ENCODE results near the gene RALGPS1. TPM values are rescaled to one million over a fixed set of nuclear protein-coding genes. Genes with fewer than 3 reads are reported as not detected.
A peak's percentile ranks its signal among the peaks of the same experiment; 100 is the strongest.

The RALGPS1 gene
- total RNA-seq, 1 experiment from 2014 or later = 28.5 TPM

DNA sequence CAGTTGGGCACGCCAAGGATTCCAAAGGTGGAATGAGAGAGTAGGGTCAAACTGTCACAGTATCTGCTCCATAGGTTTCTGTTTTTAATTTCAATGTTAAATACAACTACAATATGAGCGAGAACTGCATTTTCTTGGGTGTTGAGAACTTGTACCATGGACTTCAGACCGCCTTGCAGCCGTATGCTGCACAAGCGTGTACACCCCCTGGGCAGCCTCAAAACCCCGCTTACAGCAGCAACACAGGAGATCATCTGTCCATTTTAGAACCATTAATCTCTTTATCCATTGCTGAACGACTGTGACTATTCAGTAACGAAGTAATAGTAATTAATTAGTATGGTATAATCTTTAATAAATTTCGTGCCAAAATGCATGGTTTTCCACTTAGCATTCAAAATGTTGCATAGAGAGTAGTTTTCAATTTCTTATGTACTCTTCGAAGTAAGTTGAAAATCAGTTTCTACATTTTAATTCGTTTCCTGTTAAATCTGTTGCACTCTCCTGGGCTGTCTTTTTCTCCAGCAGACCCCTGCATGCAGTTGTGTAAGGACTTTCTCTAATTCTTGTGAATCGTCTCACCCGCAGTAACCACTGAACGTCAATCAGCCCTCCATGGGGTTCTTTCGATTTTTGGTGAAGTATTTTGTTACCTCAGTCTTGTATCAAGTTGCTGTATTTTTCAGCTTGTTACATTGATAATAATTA is 308.0 kb downstream of the RALGPS1 start:
- DNase-seq (ENCODE audit: low spot score) (no peak), ATAC-seq (no peak)
- TF ChIP-seq CREM (CRISPR knock-in tag; IDR thresholded peaks at IDR 0.05) (no peak), GABPB1 (CRISPR knock-in tag; IDR thresholded peaks at IDR 0.05) (no peak), ESRRA (CRISPR knock-in tag; IDR thresholded peaks at IDR 0.05; ENCODE audit: borderline replicate concordance) (no peak), FOXP4 (CRISPR knock-in tag; IDR thresholded peaks at IDR 0.05) (no peak), NR1H2 (CRISPR knock-in tag; IDR thresholded peaks at IDR 0.05) (no peak), ERG (CRISPR knock-in tag; IDR thresholded peaks at IDR 0.05) (no peak), ZNF263 (CRISPR knock-in tag; IDR thresholded peaks at IDR 0.05; ENCODE audit: low read depth) (no peak), RELA (CRISPR knock-in tag; IDR thresholded peaks at IDR 0.05; ENCODE audit: borderline replicate concordance) (no peak)
- TF ChIP-seq, protein P1, sequence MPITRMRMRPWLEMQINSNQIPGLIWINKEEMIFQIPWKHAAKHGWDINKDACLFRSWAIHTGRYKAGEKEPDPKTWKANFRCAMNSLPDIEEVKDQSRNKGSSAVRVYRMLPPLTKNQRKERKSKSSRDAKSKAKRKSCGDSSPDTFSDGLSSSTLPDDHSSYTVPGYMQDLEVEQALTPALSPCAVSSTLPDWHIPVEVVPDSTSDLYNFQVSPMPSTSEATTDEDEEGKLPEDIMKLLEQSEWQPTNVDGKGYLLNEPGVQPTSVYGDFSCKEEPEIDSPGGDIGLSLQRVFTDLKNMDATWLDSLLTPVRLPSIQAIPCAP (CRISPR knock-in tag; IDR thresholded peaks at IDR 0.05) = no peak
- TF ChIP-seq, protein P2, sequence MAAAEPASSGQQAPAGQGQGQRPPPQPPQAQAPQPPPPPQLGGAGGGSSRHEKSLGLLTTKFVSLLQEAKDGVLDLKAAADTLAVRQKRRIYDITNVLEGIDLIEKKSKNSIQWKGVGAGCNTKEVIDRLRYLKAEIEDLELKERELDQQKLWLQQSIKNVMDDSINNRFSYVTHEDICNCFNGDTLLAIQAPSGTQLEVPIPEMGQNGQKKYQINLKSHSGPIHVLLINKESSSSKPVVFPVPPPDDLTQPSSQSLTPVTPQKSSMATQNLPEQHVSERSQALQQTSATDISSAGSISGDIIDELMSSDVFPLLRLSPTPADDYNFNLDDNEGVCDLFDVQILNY (CRISPR knock-in tag; IDR thresholded peaks at IDR 0.05) = no peak
- Mint-ChIP-seq H3K9me3 (no peaks in the 10 kb centered on the region), H3K27ac (no peak overlapping the region), H3K4me1 (peaks cover 20% of the 10 kb centered on the region), H3K4me3 (no peak overlapping the region), H3K36me3 (no peaks in the 10 kb centered on the region), H3K27me3 (ENCODE audit: low read depth) (peaks cover 36% of the 10 kb centered on the region)
- POLR2A ChIA-PET = no interaction called here
- CTCF ChIA-PET = no interaction called here

- H3K4me1 Mint-ChIP-seq = peaks cover 20% of the 10 kb centered on the region
- no peak overlapping the region for H3K27ac Mint-ChIP-seq
- peaks cover 36% of the 10 kb centered on the region for H3K27me3 Mint-ChIP-seq (ENCODE audit: low read depth)
- ChIA-PET POLR2A (interaction anchor here (1.9 to 2.0 kb wide), 2 partner anchors 22 to 174 kb away, joined by 12 to 15 read pairs; partner anchors contain the start of gene SLC2A8), CTCF (interaction anchor here (0.5 to 3.3 kb wide), 22 partner anchors 8 to 512 kb away, joined by 3 to 44 read pairs (median 8); partner anchors contain the start of genes SLC2A8, TOR2A and ZNF79)
- DNase-seq (ENCODE audit: low spot score) (no peak), ATAC-seq (no peak)
- no peaks in the 10 kb centered on the region for H3K36me3 Mint-ChIP-seq
- no peaks in the 10 kb centered on the region for H3K9me3 Mint-ChIP-seq
- H3K4me3 Mint-ChIP-seq = peak overlapping the region; percentile 80; the same call in 1 of the 2 replicates
- no peak for TF ChIP-seq ZNF396 (CRISPR knock-in tag; IDR thresholded peaks at IDR 0.05; ENCODE audit: borderline replicate concordance)
- no peak for TF ChIP-seq ZNF317 (CRISPR knock-in tag; IDR thresholded peaks at IDR 0.05; ENCODE audit: borderline replicate concordance, low read depth)
- TF ChIP-seq, protein P3, sequence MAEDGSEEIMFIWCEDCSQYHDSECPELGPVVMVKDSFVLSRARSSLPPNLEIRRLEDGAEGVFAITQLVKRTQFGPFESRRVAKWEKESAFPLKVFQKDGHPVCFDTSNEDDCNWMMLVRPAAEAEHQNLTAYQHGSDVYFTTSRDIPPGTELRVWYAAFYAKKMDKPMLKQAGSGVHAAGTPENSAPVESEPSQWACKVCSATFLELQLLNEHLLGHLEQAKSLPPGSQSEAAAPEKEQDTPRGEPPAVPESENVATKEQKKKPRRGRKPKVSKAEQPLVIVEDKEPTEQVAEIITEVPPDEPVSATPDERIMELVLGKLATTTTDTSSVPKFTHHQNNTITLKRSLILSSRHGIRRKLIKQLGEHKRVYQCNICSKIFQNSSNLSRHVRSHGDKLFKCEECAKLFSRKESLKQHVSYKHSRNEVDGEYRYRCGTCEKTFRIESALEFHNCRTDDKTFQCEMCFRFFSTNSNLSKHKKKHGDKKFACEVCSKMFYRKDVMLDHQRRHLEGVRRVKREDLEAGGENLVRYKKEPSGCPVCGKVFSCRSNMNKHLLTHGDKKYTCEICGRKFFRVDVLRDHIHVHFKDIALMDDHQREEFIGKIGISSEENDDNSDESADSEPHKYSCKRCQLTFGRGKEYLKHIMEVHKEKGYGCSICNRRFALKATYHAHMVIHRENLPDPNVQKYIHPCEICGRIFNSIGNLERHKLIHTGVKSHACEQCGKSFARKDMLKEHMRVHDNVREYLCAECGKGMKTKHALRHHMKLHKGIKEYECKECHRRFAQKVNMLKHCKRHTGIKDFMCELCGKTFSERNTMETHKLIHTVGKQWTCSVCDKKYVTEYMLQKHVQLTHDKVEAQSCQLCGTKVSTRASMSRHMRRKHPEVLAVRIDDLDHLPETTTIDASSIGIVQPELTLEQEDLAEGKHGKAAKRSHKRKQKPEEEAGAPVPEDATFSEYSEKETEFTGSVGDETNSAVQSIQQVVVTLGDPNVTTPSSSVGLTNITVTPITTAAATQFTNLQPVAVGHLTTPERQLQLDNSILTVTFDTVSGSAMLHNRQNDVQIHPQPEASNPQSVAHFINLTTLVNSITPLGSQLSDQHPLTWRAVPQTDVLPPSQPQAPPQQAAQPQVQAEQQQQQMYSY (CRISPR knock-in tag; IDR thresholded peaks at IDR 0.05) = no peak
Observed at GRCh38 chr9:127223266-127223665, 308.7 kb downstream of the RALGPS1 start.
